GM12874 (cell line): ENCODE measurements around the gene KAZN.
A peak's percentile ranks its signal among the peaks of the same experiment; 100 is the strongest.

ENCODE experiments used
- CTCF ChIP-seq: IDR thresholded peaks from 2 replicates; pipeline ENCODE4 v1.5.1; 2011; ENCODE audit warnings: low read depth, mild to moderate bottlenecking, control low read depth, low read length, moderate library complexity; ENCODE audit not compliant: insufficient read depth

KAZN gene

GRCh38 chr1:15033264-15033663 lies 434.8 kb downstream of the KAZN start:
- TF ChIP-seq CTCF, result no peak

GRCh38 chr1:15034656-15035055 lies 436.2 kb downstream of the KAZN start:
- TF ChIP-seq CTCF, result no peak

- no peak for TF ChIP-seq CTCF
Measured at GRCh38 chr1:15035236-15035635, 436.8 kb downstream of the KAZN start.

GRCh38 chr1:15036101-15036500 lies 437.6 kb downstream of the KAZN start:
- TF ChIP-seq CTCF, result no peak

- TF ChIP-seq CTCF, result peak; percentile 43; the same call in 1 of the 2 replicates
Measured at GRCh38 chr1:15038232-15039016, 439.9 kb downstream of the KAZN start.

- no peak for TF ChIP-seq CTCF
Measured at GRCh38 chr1:15039017-15039648, 440.6 kb downstream of the KAZN start.

GRCh38 chr1:15039901-15040300 lies 441.4 kb downstream of the KAZN start:
- no peak for TF ChIP-seq CTCF
